22Rv1 (cell line): Measurements from ENCODE around the gene HACD4.
"Not testable (repeated sequence)": the region's sequence is repeated elsewhere in the genome, so short reads cannot be mapped to it uniquely, and the experiment has no call there.

ENCODE experiments used
- ZFX ChIP-seq: fragments of 450-650 bp; IDR thresholded peaks from 2 replicates; pipeline ENCODE4 v1.6.1; 2017; ENCODE audit warnings: antibody characterized with exemption, borderline replicate concordance
- TF ChIP-seq, protein P1 (sequence below): fragments of 450-650 bp; IDR thresholded peaks from 2 replicates; pipeline ENCODE4 v1.5.1; 2017; ENCODE audit warnings: mild to moderate bottlenecking

DNA sequence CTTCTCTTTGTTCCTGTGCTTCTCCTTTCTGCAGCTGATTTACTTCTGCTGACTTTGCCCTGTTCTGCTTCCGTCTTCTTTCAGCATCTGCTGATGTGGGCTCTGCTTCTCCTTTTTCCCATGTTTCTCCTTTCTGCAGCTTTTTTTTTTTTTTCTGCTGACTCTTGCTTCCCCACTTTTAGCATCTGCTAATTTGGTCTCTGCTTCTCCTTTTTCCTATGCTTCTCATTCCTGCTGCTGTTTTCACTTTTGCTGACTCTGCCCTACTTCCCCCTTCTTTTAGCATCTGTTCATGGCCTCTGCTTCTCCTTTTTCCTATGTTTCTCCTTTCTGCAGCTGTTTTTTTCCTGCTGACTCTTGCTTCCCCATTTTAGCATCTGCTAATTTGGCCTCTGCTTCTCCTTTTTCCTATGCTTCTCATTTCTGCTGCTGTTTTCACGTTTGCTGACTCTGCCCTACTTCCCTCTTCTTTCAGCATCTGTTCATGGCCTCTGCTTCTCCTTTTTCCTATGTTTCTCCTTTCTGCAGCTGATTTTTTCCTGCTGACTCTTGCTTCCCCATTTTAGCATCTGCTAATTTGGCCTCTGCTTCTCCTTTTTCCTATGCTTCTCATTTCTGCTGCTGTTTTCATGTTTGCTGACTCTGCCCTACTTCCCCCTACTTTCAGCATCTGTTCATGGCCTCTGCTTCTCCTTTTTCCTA is 58.0 kb downstream of the HACD4 start:
- TF ChIP-seq, protein P1, sequence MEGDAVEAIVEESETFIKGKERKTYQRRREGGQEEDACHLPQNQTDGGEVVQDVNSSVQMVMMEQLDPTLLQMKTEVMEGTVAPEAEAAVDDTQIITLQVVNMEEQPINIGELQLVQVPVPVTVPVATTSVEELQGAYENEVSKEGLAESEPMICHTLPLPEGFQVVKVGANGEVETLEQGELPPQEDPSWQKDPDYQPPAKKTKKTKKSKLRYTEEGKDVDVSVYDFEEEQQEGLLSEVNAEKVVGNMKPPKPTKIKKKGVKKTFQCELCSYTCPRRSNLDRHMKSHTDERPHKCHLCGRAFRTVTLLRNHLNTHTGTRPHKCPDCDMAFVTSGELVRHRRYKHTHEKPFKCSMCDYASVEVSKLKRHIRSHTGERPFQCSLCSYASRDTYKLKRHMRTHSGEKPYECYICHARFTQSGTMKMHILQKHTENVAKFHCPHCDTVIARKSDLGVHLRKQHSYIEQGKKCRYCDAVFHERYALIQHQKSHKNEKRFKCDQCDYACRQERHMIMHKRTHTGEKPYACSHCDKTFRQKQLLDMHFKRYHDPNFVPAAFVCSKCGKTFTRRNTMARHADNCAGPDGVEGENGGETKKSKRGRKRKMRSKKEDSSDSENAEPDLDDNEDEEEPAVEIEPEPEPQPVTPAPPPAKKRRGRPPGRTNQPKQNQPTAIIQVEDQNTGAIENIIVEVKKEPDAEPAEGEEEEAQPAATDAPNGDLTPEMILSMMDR, result not testable (repeated sequence)
- TF ChIP-seq ZFX, result not testable (repeated sequence)
